ENCODE data around the gene STX16.
"Not testable (repeated sequence)": the region's sequence is repeated elsewhere in the genome, so short reads cannot be mapped to it uniquely, and the experiment has no call there.

The STX16 gene

DNA sequence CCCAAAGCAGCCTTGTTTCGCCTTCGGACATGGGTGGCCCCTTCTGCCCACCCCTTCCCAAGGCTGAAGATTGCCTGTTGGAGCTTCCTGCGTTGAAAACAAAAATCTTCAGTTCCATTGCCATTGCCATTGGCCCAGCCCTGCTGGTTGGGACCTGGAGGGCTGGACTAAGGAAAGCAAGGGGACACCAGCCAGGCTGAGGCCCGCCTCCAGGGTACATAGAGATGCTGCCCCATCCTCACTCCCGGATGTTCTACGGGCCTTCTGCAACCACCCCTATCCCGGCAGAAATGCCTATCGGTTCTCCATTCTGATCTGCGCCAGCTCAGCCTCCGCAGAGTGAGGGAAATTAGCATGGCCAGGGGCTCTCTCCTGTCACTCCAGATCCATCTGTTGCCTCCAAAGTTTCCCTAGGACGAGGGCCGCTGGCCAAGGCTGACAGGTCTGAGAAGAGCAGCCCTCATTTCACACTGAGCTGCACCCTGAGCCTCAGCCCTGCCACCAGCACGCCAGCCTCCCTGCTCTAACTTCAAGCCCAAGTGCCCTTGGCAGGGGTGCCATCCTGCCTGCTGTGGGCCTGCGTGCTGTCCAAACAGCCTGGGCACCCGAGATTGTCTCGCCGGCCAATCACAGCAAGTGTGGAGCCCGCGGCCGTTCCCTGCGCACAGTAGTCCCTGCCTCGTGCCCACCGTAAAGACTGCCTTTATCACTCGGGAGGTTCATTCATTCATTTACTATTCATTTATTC lies 13.4 kb upstream of the STX16 start:
- DNase-seq (ENCODE audit: low spot score) = no peak

DNA sequence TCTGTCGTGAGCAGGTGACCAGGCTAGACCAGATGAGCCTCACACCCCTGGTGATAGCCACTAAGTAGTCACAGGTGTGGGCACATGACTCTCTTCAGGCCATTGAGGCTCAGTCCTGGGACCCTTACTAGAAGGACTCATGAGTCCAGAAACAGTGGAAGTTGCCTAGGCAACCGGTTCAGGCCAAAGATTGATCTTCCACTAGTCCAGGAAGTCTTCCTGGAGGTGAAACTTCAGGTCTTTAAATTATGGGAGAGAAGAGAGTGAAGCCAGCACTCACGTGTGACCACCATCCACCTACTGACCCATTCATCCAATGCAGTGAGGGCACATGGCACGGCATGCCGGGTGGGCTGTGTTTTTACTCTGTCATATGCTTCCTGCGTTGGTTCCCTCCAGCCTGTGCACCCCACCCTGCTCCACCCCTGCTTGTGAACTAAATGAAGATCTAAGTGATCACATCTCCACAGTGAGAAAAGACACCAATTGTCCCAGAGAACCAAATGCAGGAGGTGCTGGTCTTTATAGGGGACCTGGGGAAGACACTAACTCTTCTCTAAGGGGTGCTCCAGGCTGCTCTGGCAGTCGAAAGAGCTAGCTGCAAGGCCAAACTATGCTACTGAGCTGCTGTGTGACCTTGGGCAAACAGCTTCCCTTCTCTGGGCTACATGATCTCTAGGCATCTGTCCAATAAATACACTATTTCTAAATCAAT lies 12.5 kb upstream of the STX16 start:
- no peak for DNase-seq (ENCODE audit: low spot score)

- no peak for DNase-seq (ENCODE audit: low spot score)
Measured at GRCh38 chr20:58639182-58640146, 11.6 kb upstream of the STX16 start.

- no peak for DNase-seq (ENCODE audit: low spot score)
Measured at GRCh38 chr20:58640446-58640845, 10.6 kb upstream of the STX16 start.

DNA sequence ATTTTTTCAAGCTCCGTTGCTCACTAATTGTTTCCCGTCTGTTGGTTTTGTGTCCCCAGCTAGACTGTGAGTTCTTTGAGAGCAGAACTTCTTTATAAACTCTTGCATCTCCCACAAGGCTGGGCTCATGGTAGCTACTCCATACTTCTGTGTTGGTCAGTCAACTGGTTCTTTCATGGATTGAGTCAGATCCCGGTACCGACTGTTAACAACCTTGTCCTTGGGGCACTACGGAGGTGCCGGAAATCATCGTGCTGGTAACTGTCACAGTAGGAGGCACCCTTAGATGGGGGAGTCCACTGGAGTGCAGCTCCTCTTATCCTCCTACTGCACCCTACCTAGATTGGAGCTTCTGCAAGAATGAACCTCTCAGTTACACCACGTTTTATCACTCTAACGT lies 8.6 kb upstream of the STX16 start:
- no peak for DNase-seq (ENCODE audit: low spot score)

GRCh38 chr20:58642896-58643295 lies 8.2 kb upstream of the STX16 start:
- not testable (repeated sequence) for DNase-seq (ENCODE audit: low spot score)

GRCh38 chr20:58645412-58645968 lies 5.6 kb upstream of the STX16 start:
- DNase-seq (ENCODE audit: low spot score) = no peak

- DNase-seq (ENCODE audit: low spot score) = no peak
Measured at GRCh38 chr20:58646257-58646656, 4.8 kb upstream of the STX16 start.

GRCh38 chr20:58646703-58647102 lies 4.4 kb upstream of the STX16 start:
- DNase-seq (ENCODE audit: low spot score) = no peak

- DNase-seq (ENCODE audit: low spot score) = no peak
Measured at GRCh38 chr20:58647162-58647795, 3.8 kb upstream of the STX16 start.

GRCh38 chr20:58647796-58648501 lies 3.1 kb upstream of the STX16 start:
- no peak for DNase-seq (ENCODE audit: low spot score)

DNA sequence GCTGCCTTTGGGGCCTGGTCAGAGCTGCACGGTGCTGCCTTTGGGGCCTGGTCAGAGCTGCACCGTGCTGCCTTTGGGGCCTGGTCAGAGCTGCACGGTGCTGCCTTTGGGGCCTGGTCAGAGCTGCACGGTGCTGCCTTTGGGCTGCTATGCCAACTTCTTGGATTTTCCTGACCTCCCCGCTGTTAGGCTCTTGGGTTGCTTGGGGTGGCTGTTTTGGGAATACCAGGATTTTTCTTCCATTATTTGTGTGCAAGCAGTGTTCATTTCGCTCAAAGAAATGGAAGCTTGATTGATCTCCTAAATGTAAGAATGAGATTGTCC lies 2.6 kb upstream of the STX16 start:
- not testable (repeated sequence) for DNase-seq (ENCODE audit: low spot score)

DNA sequence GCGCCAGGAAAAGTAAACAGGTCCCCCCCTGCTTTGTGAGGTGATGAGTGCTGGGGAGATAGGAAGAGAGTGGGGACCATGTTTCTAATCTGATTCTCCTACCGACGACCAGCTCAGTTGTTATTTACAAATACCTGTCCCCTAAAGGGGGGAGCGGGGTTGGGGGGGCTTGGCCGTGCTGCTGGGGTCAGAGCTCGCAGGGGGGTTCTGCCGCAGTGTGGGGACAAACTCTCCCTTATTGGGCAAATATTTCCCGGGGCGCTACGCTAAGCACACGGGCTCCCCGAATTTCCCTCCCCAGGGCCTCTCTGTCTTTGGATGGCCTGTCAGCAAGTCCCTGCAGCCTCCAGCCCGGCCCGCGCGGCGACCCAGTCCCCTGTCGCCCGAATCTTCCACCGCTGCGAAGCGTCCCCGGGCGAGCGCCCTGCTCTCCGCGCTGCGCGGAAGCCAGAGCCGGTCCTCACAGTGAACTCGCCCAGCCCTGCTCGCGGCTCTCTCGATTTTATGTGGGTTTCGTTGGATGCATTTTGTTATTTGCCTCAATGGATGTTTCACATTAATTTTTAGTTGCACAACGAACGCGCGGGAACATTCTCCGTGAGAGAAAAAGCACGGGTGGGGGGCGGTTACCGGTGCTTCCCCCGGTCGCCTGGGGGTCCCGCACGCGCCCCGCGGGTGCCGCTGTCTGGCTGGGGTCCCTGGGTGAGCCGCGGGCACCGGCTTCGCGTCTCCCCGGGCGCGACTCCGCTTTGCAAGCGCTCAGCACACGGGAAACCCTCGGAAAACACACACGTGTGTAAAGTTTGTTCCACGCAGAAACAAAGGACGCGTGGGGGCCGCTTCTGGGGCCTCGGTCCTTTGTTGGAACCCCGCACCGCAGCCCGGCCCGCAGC lies 1.5 kb upstream of the STX16 start:
- no peak for DNase-seq (ENCODE audit: low spot score)

DNA sequence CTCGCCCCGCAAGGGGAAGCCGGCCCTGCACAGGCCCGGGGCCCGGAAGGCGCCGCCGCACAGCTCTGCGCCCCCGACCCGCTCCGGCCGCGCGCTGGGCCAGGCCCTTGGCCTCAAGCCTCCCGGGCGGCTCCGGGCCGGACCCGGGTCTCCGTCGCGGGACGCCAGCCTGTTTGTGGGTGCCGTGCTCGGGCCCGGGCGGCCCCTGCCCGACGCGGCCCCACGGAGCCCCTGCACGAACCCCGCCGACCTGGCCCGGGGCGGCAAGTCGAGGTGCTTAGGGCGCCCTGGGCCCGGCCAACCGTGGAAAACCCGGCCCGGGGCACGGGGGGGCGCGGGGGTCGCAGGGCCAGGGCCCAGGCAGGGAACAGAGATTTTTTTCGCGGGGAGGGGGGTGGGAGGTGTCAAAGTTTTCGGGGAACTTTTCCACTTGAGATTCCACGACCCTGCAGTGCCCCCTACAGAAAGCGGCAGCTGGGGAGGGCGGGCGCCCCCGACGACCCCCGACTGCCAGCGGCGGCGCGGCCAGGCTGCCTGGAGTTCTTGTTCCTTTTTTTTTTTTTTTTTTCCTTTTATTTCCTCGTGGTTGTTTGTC lies 805 bp upstream of the STX16 start:
- DNase-seq (ENCODE audit: low spot score) = peak; percentile 66

GRCh38 chr20:58651559-58651945 lies 469 bp downstream of the STX16 start:
- DNase-seq (ENCODE audit: low spot score) = peak; percentile 61

- DNase-seq (ENCODE audit: low spot score) = peak; percentile 67
Measured at GRCh38 chr20:58651946-58652605, 993 bp downstream of the STX16 start.

DNA sequence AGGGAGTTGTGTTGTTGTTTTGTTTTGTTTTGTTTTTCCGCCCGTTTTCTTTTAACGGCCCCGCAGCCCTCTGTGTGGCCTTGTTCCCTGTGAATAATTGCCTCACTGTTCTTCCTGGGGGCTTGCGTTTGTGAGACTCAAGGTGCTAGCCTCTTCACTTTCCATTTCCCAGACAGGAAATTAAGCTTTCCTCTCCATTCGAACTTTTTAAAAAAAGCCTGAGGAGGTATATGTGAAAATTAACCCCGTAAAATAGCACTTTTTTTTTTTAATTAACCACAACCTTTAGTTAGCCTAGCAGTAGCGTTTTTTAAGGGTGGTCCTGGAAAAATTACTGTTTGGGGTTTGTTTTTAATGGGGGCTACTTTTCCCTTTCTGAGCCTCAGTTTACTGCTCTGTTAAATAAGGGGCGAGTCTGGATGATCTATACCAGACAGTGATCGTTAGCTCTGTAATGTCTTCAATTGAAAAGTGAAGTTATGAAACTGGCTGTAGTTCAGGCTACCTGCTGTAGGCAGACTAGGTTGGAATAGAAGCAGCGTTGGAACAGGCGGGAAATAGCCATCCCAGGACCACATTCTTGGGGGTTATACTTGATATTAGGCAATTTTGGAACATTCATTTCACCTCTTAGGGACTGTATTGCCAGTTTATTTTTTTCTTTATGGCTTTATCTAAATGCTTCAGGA lies 1.7 kb downstream of the STX16 start:
- DNase-seq (ENCODE audit: low spot score) = no peak

DNA sequence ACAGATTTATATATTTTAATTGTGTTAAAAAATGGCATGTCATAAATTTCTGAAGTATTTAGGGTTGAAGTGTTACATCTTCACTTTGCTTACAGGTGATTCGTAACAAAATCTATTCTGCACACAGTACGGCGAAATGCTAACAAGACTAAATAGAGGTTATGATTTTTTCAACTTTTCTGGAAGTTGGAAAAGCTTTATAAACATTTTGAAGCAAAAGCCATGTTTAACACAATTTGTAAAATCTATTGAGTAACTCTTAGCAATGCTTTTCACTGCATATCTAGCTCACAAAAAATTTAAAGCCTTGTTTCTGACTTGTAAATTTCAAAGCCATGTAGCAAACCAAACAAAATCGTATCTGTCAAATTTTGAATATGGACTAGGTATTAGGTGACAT lies 3.3 kb downstream of the STX16 start:
- no peak for DNase-seq (ENCODE audit: low spot score)
